Heart right ventricle (tissue), 16 donors: ENCODE measurements around the gene LAMA5. TPM values are rescaled to one million over a fixed set of nuclear protein-coding genes. Genes with fewer than 3 reads are reported as not detected.

Source experiments
- ATAC-seq, 8 donors: fragments of 200-7000 bp; cut with Tn5 transposase; one replicate each; pipeline ENCODE4 v1.9.1; 2020; ENCODE audit warnings: mild to moderate bottlenecking in 8 of 8, moderate library complexity in 8 of 8, moderate number of reproducible peaks in 1 of 8
- DNase-seq, 2 donors: peaks; one replicate each; pipeline ENCODE4 v3.0.0-alpha.2; 2020
- H3K27ac ChIP-seq, 10 donors: fragments of 200-600 bp; sonication (generic) in 2 of 10; one replicate each; pipeline versions ENCODE4 v1.5.0 to v1.8.0; 2020 to 2022; ENCODE audit warnings: mild to moderate bottlenecking in 3 of 10
- H3K27me3 ChIP-seq, 7 donors: fragments of 200-600 bp; one replicate each; pipeline ENCODE4 v1.8.0; 2021 to 2022; ENCODE audit warnings: mild to moderate bottlenecking in 2 of 7
- H3K36me3 ChIP-seq, 9 donors: fragments of 200-600 bp; sonication (generic) in 1 of 9; one replicate each; pipeline versions ENCODE4 v1.5.0 to v1.8.0; 2020 to 2022; ENCODE audit warnings: mild to moderate bottlenecking in 2 of 9
- H3K4me1 ChIP-seq, 9 donors: fragments of 200-600 bp; sonication (generic) in 1 of 9; one replicate each; pipeline versions ENCODE4 v1.5.0 to v1.8.0; 2020 to 2022; ENCODE audit warnings: mild to moderate bottlenecking in 4 of 9
- H3K4me3 ChIP-seq, 10 donors: fragments of 200-600 bp; sonication (generic) in 2 of 10; one replicate each; pipeline versions ENCODE4 v1.5.0 to v1.8.0; 2020 to 2022; ENCODE audit warnings: mild to moderate bottlenecking in 7 of 10, moderate library complexity in 2 of 10
- H3K9me3 ChIP-seq, 11 donors: fragments of 200-600 bp in 10 of 11; sonication (generic) in 2 of 11; one replicate each; pipeline versions ENCODE4 v1.5.0 to v1.8.0; 2013 to 2022; ENCODE audit warnings: mild to moderate bottlenecking in 2 of 11, control low read depth in 1 of 11, moderate library complexity in 1 of 11
- CTCF ChIP-seq, 9 donors: fragments of 200-600 bp; sonication (generic) in 2 of 9; IDR thresholded peaks; one replicate each; pipeline versions ENCODE4 v1.5.0 to v1.8.0; 2021 to 2022; ENCODE audit warnings: antibody characterized with exemption in 9 of 9, mild to moderate bottlenecking in 5 of 9, moderate library complexity in 1 of 9
- WGBS, 2 donors: extraction: QIAGEN DNeasy Blood & Tissue Kit; methylation state at CpG; one replicate each; pipeline ENCODE4 v1.1.7; 2013; ENCODE audit warnings: inconsistent platforms in 1 of 2; 5-methylcytosine and 5-hydroxymethylcytosine counted together
- intact Hi-C, 10 donors: fragments of 100-400 bp; cut with DNase I; formaldehyde crosslinking; loops; one replicate each; pipeline versions ENCODE4 v1.11.1 to v1.14.2; 2022
- polyA plus RNA-seq, 2 donors: library from polyadenylated mRNA; stranded (reverse); fragments of 200-250 nt; gene quantifications; one replicate each; pipeline ENCODE4 v1.2.3, GENCODE V29; 2013
- total RNA-seq, 10 donors: library from RNA; stranded (reverse); fragmentation: NEBNext Ultra II Directional in 3 of 10; extraction: Animal tissue kit (Norgen Biotek cat#: 25700) in 3 of 10; gene quantifications; one replicate each; pipeline versions ENCODE4 v1.2.1 to v1.2.4, GENCODE V29; 2021 to 2023
- donor health status: Arrhythmogenic right ventricular cardiomyopathy.
- donor health status: ischemic (EF 13 %, LVEDD 7.1; RV severe dilation, severe dysfunction).
- donor health status: healthy with polysubstance abuse.
- donor health status: DM: no; HTN: yes; CAD: no.
- donor health status: DM: no; HTN: no; CAD: no.
- donor health status: ischemic (EF 25% LVEDD 6.9; RV normal size, moderate dysfunction).
- donor health status: ischemic (EF 25% LVEDD 5.7; RV mildly dilated, moderate dysfunction).
- donor health status: healthy.
- donor health status: DM: yes; HTN: yes; CAD: no.
- donor health status: Ischemic cardiomyopathy.
- donor health status: ischemic (EF 35%, LVEDD 5.7; RV mildly dilated, moderate dysfunction).
- donor health status: nonischemic (EF 11% LVEDD 7.7; RV severe dilation, severe dysfunction).
- donor health status: DM: yes; HTN: yes; CAD: no.
- donor health status: PGD.
- donor health status: ischemic (EF 29% LVEDD 5.4; RV normal size, mild dysfunction).
- donor health status: nonischemic (EF 23%, LVEDD 6.1; RV moderate dilation, normal function).

LAMA5 gene
- total and polyA plus RNA-seq, 12 donors: 53.9 to 358 (median 76.5) TPM

GRCh38 chr20:62370115-62370806 is 3.1 kb upstream of the LAMA5 start:
- Histone ChIP-seq H3K9me3 (no peaks in the 10 kb centered on the region), H3K27ac (peak overlapping the region in 8 of 10 donors; percentile 8 to 99 (median 38)), H3K4me3 (no peak overlapping the region), H3K4me1 (peaks cover 21 to 63% (median 55%) of the 10 kb centered on the region in 9 donors), H3K27me3 (peaks cover 0 to 48% (median 0%) of the 10 kb centered on the region in 7 donors), H3K36me3 (no peaks in the 10 kb centered on the region)
- 64 to 69% methylated on average over 19 of the region's 19 CpGs for WGBS, 2 donors
- DNase-seq: peak; percentile 59 to 73
- no peak for ATAC-seq
- no peak for TF ChIP-seq CTCF (IDR thresholded peaks at IDR 0.05)
- intact Hi-C loops: loop anchor here in 1 of 10 donors (10.0 kb wide), 1 partner anchor 355 kb away; no protein-coding TSS in a partner anchor

GRCh38 chr20:62369815-62370114 is 2.7 kb upstream of the LAMA5 start:
- Histone ChIP-seq H3K4me1 (peaks cover 26 to 63% (median 59%) of the 10 kb centered on the region in 9 donors), H3K9me3 (no peaks in the 10 kb centered on the region), H3K27ac (peak overlapping the region in 8 of 10 donors; percentile 8 to 99 (median 38)), H3K36me3 (no peaks in the 10 kb centered on the region), H3K27me3 (peaks cover 0 to 53% (median 0%) of the 10 kb centered on the region in 7 donors), H3K4me3 (no peak overlapping the region)
- ATAC-seq (no peak), DNase-seq (peak in 1 of 2 donors; percentile 15)
- 68 to 78% methylated on average over 4 of the region's 4 CpGs for WGBS, 2 donors
- intact Hi-C loops: loop anchor here in 2 of 10 donors (5.0 to 10.0 kb wide), 2 partner anchors 67 to 355 kb away; partner anchors contain the start of gene ADRM1 (in 1 of the 2)
- TF ChIP-seq CTCF (IDR thresholded peaks at IDR 0.05): no peak

GRCh38 chr20:62368976-62369814 is 2.1 kb upstream of the LAMA5 start:
- peak; percentile 26 to 61 (median 52) for TF ChIP-seq CTCF (IDR thresholded peaks at IDR 0.05)
- Histone ChIP-seq H3K4me1 (peaks cover 30 to 64% (median 64%) of the 10 kb centered on the region in 9 donors), H3K9me3 (no peaks in the 10 kb centered on the region), H3K27ac (peak overlapping the region in 9 of 10 donors; percentile 21 to 99 (median 60)), H3K27me3 (peaks cover 0 to 55% (median 0%) of the 10 kb centered on the region in 7 donors), H3K36me3 (no peaks in the 10 kb centered on the region), H3K4me3 (peak overlapping the region in 7 of 10 donors; percentile 15 to 95 (median 87))
- intact Hi-C loops: loop anchor here in 1 of 10 donors (5.0 kb wide), 1 partner anchor 67 kb away; the partner anchor contains the start of gene ADRM1
- DNase-seq (peak in 1 of 2 donors; percentile 42), ATAC-seq (peak in 2 of 8 donors; percentile 2 to 5)
- 31 to 33% methylated on average over 27 to 28 of the region's 28 CpGs for WGBS, 2 donors

- no peak for ATAC-seq
- H3K27ac ChIP-seq: peak overlapping the region in 9 of 10 donors; percentile 38 to 99 (median 94)
- no peaks in the 10 kb centered on the region for H3K36me3 ChIP-seq
- DNase-seq: peak; percentile 55 to 56
- peaks cover 32 to 72% (median 71%) of the 10 kb centered on the region in 9 donors for H3K4me1 ChIP-seq
- intact Hi-C loops: loop anchor here in 1 of 10 donors (5.0 kb wide), 1 partner anchor 66 kb away; the partner anchor contains the start of gene ADRM1
- H3K27me3 ChIP-seq: peaks cover 0 to 55% (median 0%) of the 10 kb centered on the region in 7 donors
- 9 to 14% methylated on average over 14 to 15 of the region's 15 CpGs for WGBS, 2 donors
- no peaks in the 10 kb centered on the region for H3K9me3 ChIP-seq
- TF ChIP-seq CTCF (IDR thresholded peaks at IDR 0.05): no peak
- H3K4me3 ChIP-seq: peak overlapping the region in 8 of 10 donors; percentile 1 to 95 (median 89)
Observed at GRCh38 chr20:62368392-62368975, 1.4 kb upstream of the LAMA5 start.
